Subcutaneous abdominal adipose tissue (tissue), 5 donors: ENCODE results near the gene CUBN.

ENCODE experiments used
- H3K27ac ChIP-seq: one replicate; pipeline ENCODE4 v1.7.0; 2013; ENCODE audit warnings: low read depth, mild to moderate bottlenecking, inconsistent platforms, low read length, moderate library complexity
- H3K27me3 ChIP-seq, 5 donors: one replicate each; pipeline ENCODE4 v1.7.0; 2013; ENCODE audit warnings: low read length in 5 of 5, inconsistent platforms in 1 of 5; ENCODE audit not compliant: control insufficient read depth in 5 of 5, insufficient read depth in 4 of 5
- H3K36me3 ChIP-seq, 5 donors: one replicate each; pipeline ENCODE4 v1.7.0; 2013; ENCODE audit warnings: low read length in 5 of 5; ENCODE audit not compliant: control insufficient read depth in 5 of 5, insufficient read depth in 5 of 5
- H3K4me1 ChIP-seq, 5 donors: one replicate each; pipeline ENCODE4 v1.7.0; 2013; ENCODE audit warnings: low read length in 5 of 5, mild to moderate bottlenecking in 3 of 5, moderate library complexity in 1 of 5; ENCODE audit not compliant: control insufficient read depth in 5 of 5, insufficient read depth in 5 of 5
- H3K4me3 ChIP-seq, 5 donors: one replicate each; pipeline ENCODE4 v1.7.0; 2013; ENCODE audit warnings: low read length in 5 of 5, low read depth in 1 of 5
- H3K9ac ChIP-seq, 5 donors: one replicate each; pipeline ENCODE4 v1.7.0; 2013; ENCODE audit warnings: low read length in 5 of 5, mild to moderate bottlenecking in 4 of 5, moderate library complexity in 3 of 5
- H3K9me3 ChIP-seq, 5 donors: one replicate each; pipeline ENCODE4 v1.7.0; 2013; ENCODE audit warnings: low read length in 5 of 5; ENCODE audit not compliant: control insufficient read depth in 5 of 5
- donor health status: healthy.
- donor health status: healthy.
- donor health status: healthy.
- donor health status: healthy.
- donor health status: healthy.

The CUBN gene

GRCh38 chr10:16923726-16924125, 205.9 kb downstream of the CUBN start:
- H3K4me3 ChIP-seq, result no peak overlapping the region
- no peak overlapping the region for H3K9ac ChIP-seq

DNA sequence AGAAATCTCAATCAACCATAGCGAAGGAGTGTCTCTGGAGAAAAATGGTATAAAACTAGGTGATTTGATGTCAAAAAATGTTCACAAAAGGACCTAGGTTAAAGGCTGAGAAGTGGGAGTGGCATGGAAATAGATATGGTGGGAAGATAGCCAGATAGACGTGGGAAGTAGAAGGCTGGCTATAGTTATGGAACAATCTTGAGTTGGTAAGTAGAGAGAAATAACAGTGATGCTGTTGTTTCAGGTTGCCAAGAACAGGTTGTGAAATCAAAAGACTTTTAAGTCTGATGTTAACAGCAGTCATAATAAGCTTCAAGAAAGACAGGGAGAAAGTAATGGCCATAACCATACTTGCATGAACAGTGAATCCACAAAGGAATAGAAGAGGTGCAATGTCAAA, 206.3 kb downstream of the CUBN start:
- Histone ChIP-seq H3K9ac (no peak overlapping the region), H3K27ac (no peak overlapping the region), H3K4me1 (peaks cover 0 to 4% (median 0%) of the 10 kb centered on the region in 5 donors), H3K36me3 (no peaks in the 10 kb centered on the region), H3K27me3 (no peaks in the 10 kb centered on the region), H3K9me3 (no peaks in the 10 kb centered on the region), H3K4me3 (no peak overlapping the region)

More at GRCh38 chr10:16923726-16924125, 205.9 kb downstream of the CUBN start:
- Histone ChIP-seq H3K36me3 (no peaks in the 10 kb centered on the region), H3K4me1 (peaks cover 0 to 4% (median 0%) of the 10 kb centered on the region in 5 donors), H3K27me3 (no peaks in the 10 kb centered on the region), H3K27ac (no peak overlapping the region), H3K9me3 (no peaks in the 10 kb centered on the region)

GRCh38 chr10:16919121-16919982, 210.3 kb downstream of the CUBN start:
- Histone ChIP-seq H3K4me1 (peaks cover 0 to 4% (median 0%) of the 10 kb centered on the region in 5 donors), H3K27me3 (no peaks in the 10 kb centered on the region), H3K9ac (no peak overlapping the region), H3K9me3 (no peaks in the 10 kb centered on the region), H3K27ac (no peak overlapping the region), H3K4me3 (no peak overlapping the region), H3K36me3 (no peaks in the 10 kb centered on the region)

DNA sequence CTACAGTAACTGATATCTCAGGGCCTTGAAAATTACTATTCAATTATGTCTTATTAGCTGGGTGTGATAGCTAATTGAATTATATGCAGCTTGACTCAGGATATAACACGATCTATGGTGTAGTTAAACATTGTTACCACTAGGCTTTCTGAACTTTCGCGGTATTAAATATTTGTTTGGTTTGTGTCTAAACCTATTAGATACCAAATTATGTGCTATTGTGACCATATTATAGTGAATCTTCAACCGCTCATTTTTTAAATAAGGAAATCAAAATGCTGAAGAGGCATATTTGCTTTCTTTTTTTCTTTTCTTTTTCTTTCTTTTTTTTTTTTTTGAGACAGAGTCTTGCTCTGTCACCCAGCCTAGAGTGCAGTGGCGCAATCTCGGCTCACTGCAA, 213.1 kb downstream of the CUBN start:
- Histone ChIP-seq H3K4me1 (peaks cover 0 to 4% (median 0%) of the 10 kb centered on the region in 5 donors), H3K4me3 (no peak overlapping the region), H3K27me3 (no peaks in the 10 kb centered on the region), H3K27ac (no peak overlapping the region), H3K36me3 (no peaks in the 10 kb centered on the region), H3K9me3 (no peaks in the 10 kb centered on the region), H3K9ac (no peak overlapping the region)

DNA sequence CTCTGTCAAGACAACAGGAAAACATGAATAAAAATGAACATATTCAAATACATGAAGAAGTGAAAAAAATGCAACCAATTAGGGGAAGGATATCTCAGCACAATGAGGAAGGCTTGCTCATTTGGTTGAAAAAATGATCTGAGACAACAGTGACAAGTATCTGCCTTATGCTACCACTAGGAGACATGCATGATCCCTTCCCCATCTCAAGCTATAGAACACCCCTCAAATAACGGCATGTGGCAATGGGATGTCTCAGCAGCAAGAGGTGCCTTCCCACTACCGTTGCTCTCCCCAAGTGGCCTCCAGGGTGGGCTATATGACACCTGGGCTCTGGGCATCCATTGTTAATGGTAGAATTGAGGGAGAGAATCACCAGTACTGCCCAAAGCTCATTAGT, 214.3 kb downstream of the CUBN start:
- peaks cover 0 to 4% (median 0%) of the 10 kb centered on the region in 5 donors for H3K4me1 ChIP-seq
- H3K27me3 ChIP-seq, result no peaks in the 10 kb centered on the region
- no peak overlapping the region for H3K9ac ChIP-seq
- no peak overlapping the region for H3K4me3 ChIP-seq
- H3K27ac ChIP-seq, result no peak overlapping the region
- no peaks in the 10 kb centered on the region for H3K9me3 ChIP-seq
- no peaks in the 10 kb centered on the region for H3K36me3 ChIP-seq

GRCh38 chr10:16913266-16913665, 216.3 kb downstream of the CUBN start:
- no peaks in the 10 kb centered on the region for H3K36me3 ChIP-seq
- no peak overlapping the region for H3K9ac ChIP-seq
- no peak overlapping the region for H3K4me3 ChIP-seq
- no peaks in the 10 kb centered on the region for H3K9me3 ChIP-seq
- H3K4me1 ChIP-seq, result no peaks in the 10 kb centered on the region
- H3K27ac ChIP-seq, result no peak overlapping the region
- no peaks in the 10 kb centered on the region for H3K27me3 ChIP-seq

- Histone ChIP-seq H3K9ac (no peak overlapping the region), H3K27me3 (no peaks in the 10 kb centered on the region), H3K9me3 (no peaks in the 10 kb centered on the region), H3K4me1 (no peaks in the 10 kb centered on the region), H3K4me3 (no peak overlapping the region), H3K27ac (no peak overlapping the region), H3K36me3 (no peaks in the 10 kb centered on the region)
These were observed 218.8 kb downstream of the CUBN start for GRCh38 chr10:16910793-16911164.

DNA sequence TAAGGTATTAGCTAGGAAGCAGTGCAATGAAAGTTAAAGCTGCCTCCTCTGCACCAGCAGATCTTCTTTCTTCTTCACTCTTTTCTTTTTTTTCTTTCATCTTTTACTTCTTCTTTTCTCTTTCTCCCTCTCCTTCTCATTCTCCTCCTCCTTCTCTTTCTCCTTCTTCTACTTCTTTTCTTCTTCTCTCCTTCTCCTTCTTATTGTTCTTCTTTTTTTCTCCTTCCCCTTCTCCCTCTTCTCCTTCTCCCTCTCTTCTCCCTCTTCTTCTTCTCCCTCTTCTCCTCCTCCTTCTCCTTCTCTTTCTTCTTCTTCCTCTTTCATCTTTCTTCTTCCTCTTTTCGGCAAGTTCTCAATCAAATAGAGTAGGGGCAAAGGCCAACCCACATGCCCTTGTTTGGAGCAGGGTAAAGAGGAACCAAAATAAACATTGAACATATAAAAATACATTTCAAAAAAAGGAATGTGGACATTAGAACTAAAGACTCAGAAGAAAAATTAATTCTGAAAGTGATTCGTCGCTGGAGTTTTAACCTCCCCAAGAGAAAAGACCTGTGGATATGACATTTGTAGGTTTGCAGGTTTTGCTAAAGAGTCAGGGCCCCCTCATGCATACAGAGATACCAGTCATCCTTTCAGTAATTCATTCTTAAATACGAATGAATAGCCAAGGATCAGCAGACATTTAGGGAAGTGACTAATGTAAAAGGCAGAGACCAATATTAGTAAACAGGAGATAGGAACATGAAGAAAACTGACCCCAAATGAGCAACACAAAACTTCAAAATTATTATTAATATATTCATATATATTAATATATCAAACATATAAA, 219.4 kb downstream of the CUBN start:
- Histone ChIP-seq H3K4me1 (peaks cover 0 to 4% (median 0%) of the 10 kb centered on the region in 5 donors), H3K4me3 (no peak overlapping the region), H3K27me3 (no peaks in the 10 kb centered on the region), H3K9me3 (no peaks in the 10 kb centered on the region), H3K36me3 (no peaks in the 10 kb centered on the region), H3K9ac (no peak overlapping the region), H3K27ac (no peak overlapping the region)

- Histone ChIP-seq H3K27me3 (no peaks in the 10 kb centered on the region), H3K4me3 (no peak overlapping the region), H3K9ac (no peak overlapping the region), H3K9me3 (no peaks in the 10 kb centered on the region), H3K36me3 (no peaks in the 10 kb centered on the region), H3K27ac (no peak overlapping the region), H3K4me1 (peaks cover 0 to 10% (median 7%) of the 10 kb centered on the region in 5 donors)
These were observed 220.3 kb downstream of the CUBN start for GRCh38 chr10:16909271-16909767.

GRCh38 chr10:16907687-16908086, 221.9 kb downstream of the CUBN start:
- no peaks in the 10 kb centered on the region for H3K36me3 ChIP-seq
- H3K27me3 ChIP-seq, result no peaks in the 10 kb centered on the region
- H3K4me3 ChIP-seq, result no peak overlapping the region
- no peak overlapping the region for H3K27ac ChIP-seq
- H3K9me3 ChIP-seq, result no peaks in the 10 kb centered on the region
- H3K4me1 ChIP-seq, result peaks cover 0 to 10% (median 7%) of the 10 kb centered on the region in 5 donors
- H3K9ac ChIP-seq, result no peak overlapping the region
